Neural cell (in vitro differentiated cells): ENCODE results near the gene TP53TG5. TPM values are rescaled to one million over a fixed set of nuclear protein-coding genes. Genes with fewer than 3 reads are reported as not detected.

ENCODE experiments used
- H2AFZ ChIP-seq: fragments of 200-600, 300-800 bp; sonication (generic), shearing (Covaris generic); 2 replicates; pipeline ENCODE4 v1.6.0; 2014; ENCODE audit warnings: low read depth, mild to moderate bottlenecking, antibody characterized with exemption, low read length, moderate library complexity
- H3F3A ChIP-seq: fragments of 200-600 bp; shearing (Covaris generic); 2 replicates; pipeline ENCODE4 v1.6.1; 2016; ENCODE audit warnings: mild to moderate bottlenecking, moderate library complexity, mixed read lengths, antibody characterized with exemption, low read length; ENCODE audit not compliant: insufficient read depth, poor library complexity, severe bottlenecking
- H3K27ac ChIP-seq: fragments of 200-600, 300-800 bp; sonication (generic), shearing (Covaris generic); 2 replicates; pipeline ENCODE4 v1.5.1; 2014; ENCODE audit warnings: mild to moderate bottlenecking, low read length, moderate library complexity
- H3K27me3 ChIP-seq: fragments of 300-800, 200-600 bp; sonication (generic), shearing (Covaris generic); 2 replicates; pipeline ENCODE4 v1.6.0; 2014; ENCODE audit warnings: mild to moderate bottlenecking, low read depth, low read length, moderate library complexity; ENCODE audit not compliant: insufficient read depth
- H3K36me3 ChIP-seq: fragments of 300-800, 200-600 bp; sonication (generic), shearing (Covaris generic); 2 replicates; pipeline ENCODE4 v1.5.1; 2014; ENCODE audit warnings: mild to moderate bottlenecking, antibody characterized with exemption, low read length, moderate library complexity; ENCODE audit not compliant: insufficient read depth
- H3K4me2 ChIP-seq: fragments of 300-800, 200-600 bp; sonication (generic), shearing (Covaris generic); 2 replicates; pipeline ENCODE4 v1.6.0; 2014; ENCODE audit warnings: mild to moderate bottlenecking, low read length
- H3K4me3 ChIP-seq: fragments of 300-800, 200-600 bp; sonication (generic), shearing (Covaris generic); 2 replicates; pipeline ENCODE4 v1.5.1; 2014; ENCODE audit warnings: mild to moderate bottlenecking, low read length, moderate library complexity
- H3K79me2 ChIP-seq: fragments of 200-600 bp; shearing (Covaris generic); replicated peaks from 2 replicates; pipeline ENCODE4 v1.6.0; 2014; ENCODE audit warnings: mild to moderate bottlenecking, low read length, moderate library complexity; ENCODE audit not compliant: insufficient read depth
- H3K9ac ChIP-seq: fragments of 300-800, 200-600 bp; sonication (generic), shearing (Covaris generic); 2 replicates; pipeline ENCODE4 v1.6.1; 2016; ENCODE audit warnings: mild to moderate bottlenecking, low read length, mixed read lengths
- H3K9me2 ChIP-seq: fragments of 200-600 bp; shearing (Covaris generic); 2 replicates; pipeline ENCODE4 v1.6.1; 2016; ENCODE audit warnings: mild to moderate bottlenecking, low read length, mixed read lengths; ENCODE audit not compliant: insufficient read depth
- H3K9me3 ChIP-seq: fragments of 200-600, 300-800 bp; sonication (generic), shearing (Covaris generic); 2 replicates; pipeline ENCODE4 v1.6.1; 2016; ENCODE audit warnings: mild to moderate bottlenecking, mixed run types, low read length, moderate library complexity, mixed read lengths
- H4K20me1 ChIP-seq: fragments of 200-600 bp; shearing (Covaris generic); 2 replicates; pipeline ENCODE4 v1.6.1; 2016; ENCODE audit warnings: mild to moderate bottlenecking, mixed run types; ENCODE audit not compliant: insufficient read depth
- EP300 ChIP-seq: fragments of 450-650 bp; conservative IDR thresholded peaks from 2 replicates; pipeline ENCODE4 v1.6.1; 2014; ENCODE audit warnings: antibody characterized with exemption, mild to moderate bottlenecking, moderate library complexity; ENCODE audit not compliant: poor library complexity, severe bottlenecking
- EZH2 ChIP-seq: fragments of 200-600, 300-800 bp; shearing (Covaris generic), sonication (generic); IDR thresholded peaks from 2 replicates; pipeline ENCODE4 v1.6.1; 2014; ENCODE audit warnings: antibody characterized with exemption, low read length, borderline replicate concordance, mild to moderate bottlenecking; ENCODE audit not compliant: insufficient read depth, poor library complexity, severe bottlenecking
- MXI1 ChIP-seq: fragments of 450-650 bp; conservative IDR thresholded peaks from 2 replicates; pipeline ENCODE4 v1.6.1; 2014; ENCODE audit warnings: antibody characterized with exemption, mild to moderate bottlenecking; ENCODE audit not compliant: poor library complexity, severe bottlenecking
- RAD21 ChIP-seq: fragments of 450-650 bp; conservative IDR thresholded peaks from 2 replicates; pipeline ENCODE4 v1.6.1; 2014; ENCODE audit warnings: antibody characterized with exemption, mild to moderate bottlenecking, moderate library complexity
- REST ChIP-seq: IDR thresholded peaks from 2 replicates; pipeline ENCODE4 v1.6.1; 2012; ENCODE audit warnings: borderline replicate concordance
- SMC3 ChIP-seq: fragments of 450-650 bp; conservative IDR thresholded peaks from 2 replicates; pipeline ENCODE4 v1.6.1; 2014; ENCODE audit warnings: antibody characterized with exemption, mild to moderate bottlenecking, moderate library complexity; ENCODE audit not compliant: poor library complexity
- TAF1 ChIP-seq: IDR thresholded peaks from 2 replicates; pipeline ENCODE4 v1.6.1; 2012; ENCODE audit warnings: low read depth
- polyA plus RNA-seq: library from polyadenylated mRNA; depleted of rRNA; stranded (reverse); fragments of >200 nt; gene quantifications from 2 replicates; pipeline ENCODE4 v1.2.3, GENCODE V29; 2014

TP53TG5 gene
- polyA plus RNA-seq, 1 donor from 2014 or later: not detected

GRCh38 chr20:45406260-45407066 is 28.3 kb upstream of the TP53TG5 start:
- Histone ChIP-seq H3K79me2 (no peaks in the 10 kb centered on the region), H3K4me2 (peak overlapping the region; percentile 51), H3F3A (no peaks in the 10 kb centered on the region), H3K9me3 (no peaks in the 10 kb centered on the region), H2AFZ (peak overlapping the region; percentile 45), H3K9ac (peak overlapping the region; percentile 70), H3K27me3 (peaks cover 19% of the 10 kb centered on the region), H3K9me2 (no peaks in the 10 kb centered on the region), H3K4me3 (peak overlapping the region; percentile 86), H3K36me3 (no peaks in the 10 kb centered on the region), H3K27ac (no peak overlapping the region), H4K20me1 (no peaks in the 10 kb centered on the region)
- no peak for TF ChIP-seq SMC3
- TF ChIP-seq REST: no peak
- TF ChIP-seq MXI1: peak; percentile 34
- no peak for TF ChIP-seq EP300

GRCh38 chr20:45405571-45406259 is 27.6 kb upstream of the TP53TG5 start:
- H3K4me3 ChIP-seq: peak overlapping the region; percentile 86
- H3K9me2 ChIP-seq: no peaks in the 10 kb centered on the region
- no peaks in the 10 kb centered on the region for H3K36me3 ChIP-seq
- no peaks in the 10 kb centered on the region for H4K20me1 ChIP-seq
- peak overlapping the region; percentile 48 for H3K4me2 ChIP-seq
- H2AFZ ChIP-seq: no peak overlapping the region
- H3F3A ChIP-seq: no peaks in the 10 kb centered on the region
- no peaks in the 10 kb centered on the region for H3K79me2 ChIP-seq
- no peak overlapping the region for H3K27ac ChIP-seq
- H3K9me3 ChIP-seq: peaks cover 4% of the 10 kb centered on the region
- no peak for TF ChIP-seq EP300
- TF ChIP-seq EZH2: no peak
- TF ChIP-seq SMC3: no peak
- TF ChIP-seq RAD21: no peak
- TF ChIP-seq TAF1: no peak
- TF ChIP-seq MXI1: no peak
- TF ChIP-seq REST: no peak
- peak overlapping the region; percentile 70 for H3K9ac ChIP-seq
- H3K27me3 ChIP-seq: peaks cover 19% of the 10 kb centered on the region
